A549 (cell line): ENCODE results near the gene ROBO1. TPM values are rescaled to one million over a fixed set of nuclear protein-coding genes. Genes with fewer than 3 reads are reported as not detected.

ENCODE experiments used
- ATAC-seq, 2 experiments: fragments of 200-7000 bp in 1 of 2; fragments of >200 bp in 1 of 2; cut with Nextera tagmentation in 1 of 2; cut with Tn5 transposase in 1 of 2; 3 replicates each; pipeline versions ENCODE4 v1.8.0 to v1.9.1; 2018 to 2020; ENCODE audit warnings: mild to moderate bottlenecking in 1 of 2, moderate library complexity in 1 of 2
- CTCF ChIA-PET: fragments of 300-600 bp; sonication (Branson Sonifier 250); formaldehyde crosslinking; extraction: SDS; loops from one replicate; lab custom pipeline; 2021; ENCODE audit warnings: antibody characterized with exemption, inconsistent platforms; lab: Yijun Ruan, JAX
- POLR2A ChIA-PET: fragments of 350-600 bp; formaldehyde crosslinking; extraction: SDS; loops from one replicate; lab custom pipeline; 2021; ENCODE audit warnings: antibody characterized with exemption, inconsistent platforms; lab: Yijun Ruan, JAX
- DNase-seq, 2 experiments: peaks; one replicate each; pipeline versions ENCODE4 v3.0.0 to v3.0.0-alpha.2; 2011 to 2016; ENCODE audit warnings: low read depth in 1 of 2, low spot score in 1 of 2
- FAIRE-seq: peaks from 2 replicates; lab custom pipeline; 2011; peaks lifted over from hg19 to GRCh38; lab: Jason Lieb, UNC
- H3K27ac ChIP-seq, 2 experiments: fragments of >200 bp; sonication (Bioruptor Twin); formaldehyde crosslinking; 3 replicates each; pipeline ENCODE4 v1.5.1; 2016 to 2017
- H3K4me1 ChIP-seq: fragments of >200 bp; sonication (Bioruptor Twin); formaldehyde crosslinking; 3 replicates; pipeline ENCODE4 v1.6.1; 2016
- H3K4me2 ChIP-seq: fragments of >200 bp; sonication (Bioruptor Twin); formaldehyde crosslinking; 3 replicates; pipeline ENCODE4 v1.6.1; 2016
- H3K4me3 ChIP-seq: fragments of >200 bp; sonication (Bioruptor Twin); formaldehyde crosslinking; 3 replicates; pipeline ENCODE4 v1.5.1; 2016
- H3K9me3 ChIP-seq: fragments of >200 bp; sonication (Bioruptor Twin); formaldehyde crosslinking; 3 replicates; pipeline ENCODE4 v1.6.1; 2016
- ATOH8 ChIP-seq: fragments of 250-450 bp; sonication (Bioruptor Pico); IDR thresholded peaks from 2 replicates; pipeline ENCODE4 v1.5.0; 2020; ENCODE audit warnings: low read depth, mild to moderate bottlenecking, moderate library complexity
- CBX8 ChIP-seq: fragments of 200-600 bp; sonication (generic); IDR thresholded peaks from 2 replicates; pipeline ENCODE4 v1.6.1; 2016
- CEBPB ChIP-seq, 2 experiments: fragments of >200 bp in 1 of 2; sonication (Bioruptor Twin) in 1 of 2; formaldehyde crosslinking in 1 of 2; IDR thresholded peaks; 2 replicates each; pipeline ENCODE4 v1.6.1; 2012 to 2016
- CHD2 ChIP-seq: fragments of 150-350 bp; IDR thresholded peaks from 2 replicates; pipeline ENCODE4 v1.6.1; 2014; ENCODE audit warnings: low read length; ENCODE audit not compliant: partially characterized antibody
- CTCF ChIP-seq: fragments of >200 bp; sonication (Bioruptor Twin); formaldehyde crosslinking; IDR thresholded peaks from 3 replicates; pipeline ENCODE4 v1.5.1; 2016
- E2F6 ChIP-seq: IDR thresholded peaks from 2 replicates; pipeline ENCODE4 v1.6.1; 2012; ENCODE audit warnings: low read depth, borderline replicate concordance
- ELK1 ChIP-seq: fragments of 150-350 bp; IDR thresholded peaks from 2 replicates; pipeline ENCODE4 v1.6.1; 2014; ENCODE audit warnings: low read depth, mild to moderate bottlenecking, low read length
- EP300 ChIP-seq, 2 experiments: fragments of >200 bp; sonication (Bioruptor Twin); formaldehyde crosslinking; IDR thresholded peaks; 2 replicates in 1 of 2; 3 replicates in 1 of 2; pipeline ENCODE4 v1.6.1; 2016 to 2017
- ESRRA ChIP-seq: fragments of 150-350 bp; IDR thresholded peaks from 2 replicates; pipeline ENCODE4 v1.6.1; 2014; ENCODE audit warnings: mild to moderate bottlenecking, low read length, borderline replicate concordance
- FOSL2 ChIP-seq, 2 experiments: fragments of 450-650 bp in 1 of 2; fragments of >200 bp in 1 of 2; sonication (Bioruptor Twin) in 1 of 2; formaldehyde crosslinking; IDR thresholded peaks; 2 replicates each; pipeline versions ENCODE4 v1.5.0 to v1.6.1; 2016 to 2020; ENCODE audit warnings: mild to moderate bottlenecking in 1 of 2, moderate library complexity in 1 of 2
- HDAC2 ChIP-seq: fragments of 200-600 bp; sonication (generic); IDR thresholded peaks from 2 replicates; pipeline ENCODE4 v1.6.1; 2016
- HOXA7 ChIP-seq: fragments of 250-450 bp; sonication (Bioruptor Pico); IDR thresholded peaks from 2 replicates; pipeline ENCODE4 v1.5.0; 2020; ENCODE audit warnings: mild to moderate bottlenecking, moderate library complexity
- HOXB13 ChIP-seq: fragments of 250-450 bp; sonication (Bioruptor Pico); IDR thresholded peaks from 2 replicates; pipeline ENCODE4 v1.5.0; 2020; ENCODE audit warnings: low read depth, mild to moderate bottlenecking, moderate library complexity
- KDM1A ChIP-seq: fragments of 200-600 bp; sonication (generic); IDR thresholded peaks from 2 replicates; pipeline ENCODE4 v1.6.1; 2016; ENCODE audit warnings: low read depth, mild to moderate bottlenecking
- KDM5A ChIP-seq: fragments of 200-600 bp; sonication (generic); IDR thresholded peaks from 2 replicates; pipeline ENCODE4 v1.6.1; 2016; ENCODE audit warnings: antibody characterized with exemption, mild to moderate bottlenecking
- NFE2L2 ChIP-seq: fragments of 150-350 bp; conservative IDR thresholded peaks from 2 replicates; pipeline ENCODE4 v1.6.1; 2014; ENCODE audit warnings: low read length
- POLR2A ChIP-seq: IDR thresholded peaks from 2 replicates; pipeline ENCODE4 v1.6.1; 2012; ENCODE audit warnings: mild to moderate bottlenecking, low read length
- POLR2AphosphoS2 ChIP-seq: conservative IDR thresholded peaks from 2 replicates; pipeline ENCODE4 v1.6.1; 2012; ENCODE audit warnings: low read length, improper control_type of control experiment, inconsistent platforms
- RCOR1 ChIP-seq: fragments of 150-350 bp; IDR thresholded peaks from 2 replicates; pipeline ENCODE4 v1.6.1; 2014; ENCODE audit warnings: antibody characterized with exemption, low read length, low read depth
- REST ChIP-seq: fragments of 200-600 bp; sonication (generic); IDR thresholded peaks from 2 replicates; pipeline ENCODE4 v1.6.1; 2016; ENCODE audit warnings: antibody characterized with exemption, mild to moderate bottlenecking, moderate library complexity
- SREBF2 ChIP-seq: fragments of 450-650 bp; IDR thresholded peaks from 2 replicates; pipeline ENCODE4 v1.6.1; 2014; ENCODE audit warnings: mild to moderate bottlenecking, moderate library complexity
- TFCP2L1 ChIP-seq: fragments of 250-450 bp; sonication (Bioruptor Pico); IDR thresholded peaks from 2 replicates; pipeline ENCODE4 v1.5.0; 2021; ENCODE audit warnings: mild to moderate bottlenecking
- TP53 ChIP-seq: fragments of 250-450 bp; sonication (Bioruptor Pico); IDR thresholded peaks from 2 replicates; pipeline ENCODE4 v1.5.0; 2021; ENCODE audit warnings: mild to moderate bottlenecking, moderate library complexity
- ZFP36 ChIP-seq: fragments of 450-650 bp; IDR thresholded peaks from 2 replicates; pipeline ENCODE4 v1.6.1; 2014; ENCODE audit warnings: borderline replicate concordance; ENCODE audit not compliant: partially characterized antibody
- ZSCAN20 ChIP-seq: fragments of 250-450 bp; sonication (Bioruptor Pico); IDR thresholded peaks from 2 replicates; pipeline ENCODE4 v1.8.0; 2022; ENCODE audit warnings: mild to moderate bottlenecking, moderate library complexity
- WGBS: methylation state at CpG from one replicate; pipeline ENCODE4 v1.1.6; 2017; ENCODE audit errors: missing lambda C conversion rate; 5-methylcytosine and 5-hydroxymethylcytosine counted together
- polyA plus RNA-seq, 4 experiments: library from polyadenylated mRNA; depleted of rRNA in 3 of 4; stranded (reverse); fragments of >200 nt; fragmentation: RNase III in 1 of 4; extraction: RNeasy Plus Mini Kit Qiagen cat#74134 plus additional on column Dnase treatment in 1 of 4; gene quantifications; 2 replicates in 3 of 4; 3 replicates in 1 of 4; pipeline ENCODE4 v1.2.3, GENCODE V29; 2011 to 2017

ROBO1 gene
- polyA plus RNA-seq, 2 of the 4 experiments (the other 2 are of a cell fraction): 25.3 to 35.6 TPM

- no peak overlapping the region for H3K4me3 ChIP-seq
- DNase-seq (no peak), ATAC-seq (no peak), FAIRE-seq (no peak)
- H3K27ac ChIP-seq: no peak overlapping the region
- POLR2A ChIA-PET: no interaction called here
- H3K4me1 ChIP-seq: no peaks in the 10 kb centered on the region
- H3K4me2 ChIP-seq: no peak overlapping the region
- no peaks in the 10 kb centered on the region for H3K9me3 ChIP-seq
- TF ChIP-seq CBX8 (no peak), E2F6 (no peak), FOSL2 (IDR thresholded peaks at IDR 0.05) (no peak), FOSL2 (CRISPR knock-in tag; IDR thresholded peaks at IDR 0.05) (no peak), POLR2AphosphoS2 (no peak), ATOH8 (no peak), HDAC2 (no peak), ELK1 (no peak), EP300 (IDR thresholded peaks at IDR 0.05) (no peak), HOXA7 (CRISPR knock-in tag) (no peak), CTCF (no peak), KDM1A (no peak), KDM5A (no peak), RCOR1 (no peak), ZSCAN20 (CRISPR knock-in tag) (no peak), HOXB13 (CRISPR knock-in tag) (no peak)
- CTCF ChIA-PET: no interaction called here
- WGBS: 7% methylated on average over 1 of the region's 1 CpG
These were observed 16.1 kb downstream of the ROBO1 start for GRCh38 chr3:79751703-79752102.

- CTCF ChIA-PET: no interaction called here
- FAIRE-seq (no peak), ATAC-seq (no peak)
These were observed 30.3 kb downstream of the ROBO1 start for GRCh38 chr3:79737530-79737929.

GRCh38 chr3:79729096-79729495 is 38.7 kb downstream of the ROBO1 start:
- no peaks in the 10 kb centered on the region for H3K4me1 ChIP-seq
- H3K9me3 ChIP-seq: no peaks in the 10 kb centered on the region
- no peak for DNase-seq
- ChIA-PET POLR2A (no interaction called here), CTCF (no interaction called here)
- WGBS: 5% methylated on average over 2 of the region's 2 CpGs
- no peak overlapping the region for H3K27ac ChIP-seq
- no peak for ATAC-seq
- no peak overlapping the region for H3K4me2 ChIP-seq
- H3K4me3 ChIP-seq: no peak overlapping the region
- no peak for FAIRE-seq
- TF ChIP-seq NFE2L2: no peak
- no peak for TF ChIP-seq TP53 (CRISPR knock-in tag)
- TF ChIP-seq ATOH8: no peak
- no peak for TF ChIP-seq CTCF
- TF ChIP-seq ZFP36: no peak
- no peak for TF ChIP-seq TFCP2L1 (CRISPR knock-in tag)
- TF ChIP-seq KDM1A: no peak
- no peak for TF ChIP-seq POLR2A
- TF ChIP-seq REST: no peak

More at GRCh38 chr3:79737530-79737929, 30.3 kb downstream of the ROBO1 start:
- TF ChIP-seq ESRRA: no peak
- TF ChIP-seq SREBF2: no peak
- no peak for TF ChIP-seq ZFP36
- TF ChIP-seq CHD2: no peak
- TF ChIP-seq CEBPB (IDR thresholded peaks at IDR 0.05): no peak
- POLR2A ChIA-PET: no interaction called here
- Histone ChIP-seq H3K9me3 (no peaks in the 10 kb centered on the region), H3K4me3 (no peak overlapping the region), H3K27ac (no peak overlapping the region), H3K4me2 (no peak overlapping the region), H3K4me1 (no peaks in the 10 kb centered on the region)
- no peak for DNase-seq
